Nephron (organoid): ENCODE results near the gene FRMD1.

Experiments
- H3K27ac Mint-ChIP-seq, 3 experiments: 2 replicates each; pipeline ENCODE4 v1.8.0; 2020; ENCODE audit warnings: mixed read lengths in 3 of 3, mild to moderate bottlenecking in 2 of 3, moderate library complexity in 1 of 3
- H3K27me3 Mint-ChIP-seq: 2 replicates; pipeline ENCODE4 v1.8.0; 2021; ENCODE audit warnings: low read depth, mild to moderate bottlenecking, moderate library complexity, mixed read lengths
- H3K36me3 Mint-ChIP-seq: 2 replicates; pipeline ENCODE4 v1.8.0; 2020; ENCODE audit warnings: low read depth, mixed read lengths
- H3K4me1 Mint-ChIP-seq: 2 replicates; pipeline ENCODE4 v1.8.0; 2020; ENCODE audit warnings: mixed read lengths
- H3K4me3 Mint-ChIP-seq, 3 experiments: 2 replicates each; pipeline ENCODE4 v1.8.0; 2020; ENCODE audit warnings: mild to moderate bottlenecking in 3 of 3, mixed read lengths in 3 of 3, moderate library complexity in 2 of 3
- H3K9me3 Mint-ChIP-seq: 2 replicates; pipeline ENCODE4 v1.8.0; 2020; ENCODE audit warnings: mixed read lengths
- TF ChIP-seq, protein P1 (sequence below), 3 experiments: fragments of 200-600 bp; sonication (generic); IDR thresholded peaks; one replicate each; pipeline ENCODE4 v1.5.0; 2021; ENCODE audit warnings: antibody characterized with exemption in 3 of 3; ENCODE audit not compliant: unreplicated experiment in 3 of 3

FRMD1 gene

DNA sequence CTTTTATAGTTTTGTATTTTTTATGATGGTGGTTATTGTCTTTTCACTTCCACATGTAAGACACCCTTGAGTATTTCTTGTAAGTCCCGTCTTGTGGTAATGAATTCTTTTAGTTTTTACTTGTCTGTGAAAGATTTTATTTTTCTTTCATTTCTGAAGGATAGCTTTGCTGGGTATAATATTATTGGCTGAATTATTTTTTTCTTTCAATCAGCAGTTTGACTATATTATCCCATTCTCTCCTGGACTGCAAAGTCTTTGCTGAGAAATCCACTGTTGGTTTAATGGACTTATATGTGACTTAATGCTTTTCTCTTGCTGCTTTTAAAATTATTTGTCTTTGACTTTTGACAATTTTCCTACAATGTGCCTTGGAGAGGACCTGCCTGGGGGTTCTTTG is 67.7 kb downstream of the FRMD1 start:
- peaks cover 51% of the 10 kb centered on the region for H3K9me3 Mint-ChIP-seq
- H3K4me3 Mint-ChIP-seq: no peak overlapping the region

DNA sequence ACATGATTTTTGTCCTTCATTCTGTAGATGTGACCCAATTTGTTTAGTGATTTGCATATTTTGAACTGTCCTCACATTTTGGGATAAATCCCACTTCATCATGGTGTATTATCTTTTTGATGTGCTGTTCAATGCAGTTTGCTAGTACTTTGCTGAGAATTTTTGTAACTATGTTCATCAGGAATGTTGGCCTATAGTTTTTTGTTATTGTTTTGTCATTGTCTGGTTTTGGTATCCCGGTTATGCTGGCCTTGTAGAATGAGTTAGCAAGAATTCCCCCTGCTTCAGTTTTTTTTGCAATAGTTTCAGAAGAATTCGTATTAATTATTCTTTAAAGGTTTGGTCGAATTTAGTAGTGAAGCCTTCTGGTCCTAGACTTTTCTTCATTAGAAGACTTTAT is 69.7 kb downstream of the FRMD1 start:
- TF ChIP-seq, protein P1, sequence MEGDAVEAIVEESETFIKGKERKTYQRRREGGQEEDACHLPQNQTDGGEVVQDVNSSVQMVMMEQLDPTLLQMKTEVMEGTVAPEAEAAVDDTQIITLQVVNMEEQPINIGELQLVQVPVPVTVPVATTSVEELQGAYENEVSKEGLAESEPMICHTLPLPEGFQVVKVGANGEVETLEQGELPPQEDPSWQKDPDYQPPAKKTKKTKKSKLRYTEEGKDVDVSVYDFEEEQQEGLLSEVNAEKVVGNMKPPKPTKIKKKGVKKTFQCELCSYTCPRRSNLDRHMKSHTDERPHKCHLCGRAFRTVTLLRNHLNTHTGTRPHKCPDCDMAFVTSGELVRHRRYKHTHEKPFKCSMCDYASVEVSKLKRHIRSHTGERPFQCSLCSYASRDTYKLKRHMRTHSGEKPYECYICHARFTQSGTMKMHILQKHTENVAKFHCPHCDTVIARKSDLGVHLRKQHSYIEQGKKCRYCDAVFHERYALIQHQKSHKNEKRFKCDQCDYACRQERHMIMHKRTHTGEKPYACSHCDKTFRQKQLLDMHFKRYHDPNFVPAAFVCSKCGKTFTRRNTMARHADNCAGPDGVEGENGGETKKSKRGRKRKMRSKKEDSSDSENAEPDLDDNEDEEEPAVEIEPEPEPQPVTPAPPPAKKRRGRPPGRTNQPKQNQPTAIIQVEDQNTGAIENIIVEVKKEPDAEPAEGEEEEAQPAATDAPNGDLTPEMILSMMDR (IDR thresholded peaks at IDR 0.05; ENCODE audit: unreplicated experiment in 3 of 3): no peak
- H3K27me3 Mint-ChIP-seq: no peaks in the 10 kb centered on the region
- H3K36me3 Mint-ChIP-seq: peaks cover 7% of the 10 kb centered on the region

More for the DNA sequence above, 67.7 kb downstream of the FRMD1 start:
- H3K4me1 Mint-ChIP-seq: peaks cover 33% of the 10 kb centered on the region
- TF ChIP-seq, protein P1 (IDR thresholded peaks at IDR 0.05; ENCODE audit: unreplicated experiment in 3 of 3): no peak
- H3K36me3 Mint-ChIP-seq: peaks cover 7% of the 10 kb centered on the region
- H3K27me3 Mint-ChIP-seq: no peaks in the 10 kb centered on the region
- H3K27ac Mint-ChIP-seq: no peak overlapping the region

DNA sequence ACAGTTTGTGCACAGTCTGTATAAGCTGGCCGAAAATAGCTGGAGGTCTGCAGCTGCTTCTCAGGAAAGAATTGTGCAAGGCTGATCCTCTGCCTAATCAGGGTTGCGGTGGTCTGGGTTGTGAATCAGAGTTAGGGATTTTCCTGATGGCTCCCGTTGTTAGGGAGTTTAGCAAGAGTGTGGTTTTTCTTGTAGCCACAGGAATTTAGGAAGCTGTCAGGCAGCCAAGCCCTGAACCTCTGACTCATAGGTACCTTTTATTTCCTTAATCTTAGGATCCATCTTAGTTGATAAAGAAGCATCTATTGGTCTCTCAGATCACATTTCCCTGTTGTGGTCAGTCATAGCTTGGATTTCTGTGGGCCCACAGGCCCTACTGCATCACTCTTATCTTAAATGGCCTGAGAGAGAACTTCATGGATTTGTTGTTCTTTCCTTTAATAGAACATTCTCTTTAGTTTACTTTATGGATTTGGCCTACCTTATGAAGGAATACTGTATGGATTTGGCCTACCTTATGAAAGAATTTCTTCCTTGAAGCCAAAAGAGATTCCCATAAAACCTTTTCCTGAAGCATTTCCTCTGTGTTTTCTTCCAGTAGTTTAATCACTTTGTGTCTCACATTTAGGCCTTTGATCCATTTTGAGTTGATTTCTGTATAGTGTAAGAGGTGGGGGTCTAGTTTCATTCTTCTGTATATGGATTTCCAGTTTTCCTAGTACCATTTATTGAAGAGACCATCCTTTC is 71.2 kb downstream of the FRMD1 start:
- peaks cover 9% of the 10 kb centered on the region for H3K4me1 Mint-ChIP-seq
- peaks cover 51% of the 10 kb centered on the region for H3K9me3 Mint-ChIP-seq
- H3K27me3 Mint-ChIP-seq: no peaks in the 10 kb centered on the region
- H3K4me3 Mint-ChIP-seq: no peak overlapping the region
- peak overlapping the region in 1 of 3 experiments; percentile 12 for H3K27ac Mint-ChIP-seq
- H3K36me3 Mint-ChIP-seq: peaks cover 7% of the 10 kb centered on the region
- TF ChIP-seq, protein P1 (IDR thresholded peaks at IDR 0.05; ENCODE audit: unreplicated experiment in 3 of 3): no peak

More for the DNA sequence above, 69.7 kb downstream of the FRMD1 start:
- H3K27ac Mint-ChIP-seq: no peak overlapping the region
- H3K9me3 Mint-ChIP-seq: peaks cover 55% of the 10 kb centered on the region
- H3K4me3 Mint-ChIP-seq: no peak overlapping the region
- H3K4me1 Mint-ChIP-seq: peaks cover 14% of the 10 kb centered on the region

DNA sequence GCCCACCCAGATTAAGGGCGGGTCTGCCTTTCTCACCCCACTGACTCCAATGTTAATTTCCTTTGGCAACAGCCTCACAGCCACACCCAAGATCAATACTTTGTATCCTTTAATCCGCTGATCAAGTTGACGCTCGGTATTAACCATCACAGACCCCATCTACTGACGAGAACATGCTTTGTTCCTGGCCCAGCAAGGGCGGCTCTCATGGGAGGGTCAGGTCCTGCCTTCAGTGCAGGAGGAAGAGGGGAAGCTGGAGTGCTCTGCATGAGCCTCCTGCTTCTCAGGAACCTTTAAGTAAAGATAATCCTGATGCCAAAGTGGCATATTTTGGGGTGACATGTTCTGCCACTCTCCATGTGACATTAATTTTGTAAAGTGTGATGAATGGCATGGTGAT is 73.2 kb downstream of the FRMD1 start:
- Mint-ChIP-seq H3K27me3 (no peaks in the 10 kb centered on the region), H3K4me1 (peaks cover 9% of the 10 kb centered on the region)
- TF ChIP-seq, protein P1 (IDR thresholded peaks at IDR 0.05; ENCODE audit: unreplicated experiment in 3 of 3): no peak

DNA sequence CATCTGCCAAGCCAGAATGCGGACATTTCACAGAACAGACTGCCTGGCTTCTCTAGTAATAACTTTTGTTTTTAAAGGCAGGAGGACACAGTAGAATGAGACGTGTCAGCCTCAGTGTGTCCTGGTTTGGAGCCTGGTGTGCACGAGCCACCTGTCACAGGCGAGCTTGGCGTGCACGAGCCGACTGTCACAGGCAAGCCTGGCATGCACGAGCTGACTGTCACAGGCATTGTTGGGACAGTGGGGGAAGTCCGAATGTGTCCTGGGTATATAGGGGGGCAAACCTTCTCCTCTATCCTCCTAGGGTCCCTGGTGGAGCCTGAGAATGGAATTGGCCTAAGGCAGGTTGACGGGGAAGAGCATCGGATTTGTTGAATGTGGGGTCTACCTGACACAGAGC is 74.1 kb downstream of the FRMD1 start:
- TF ChIP-seq, protein P1 (IDR thresholded peaks at IDR 0.05; ENCODE audit: unreplicated experiment in 3 of 3): no peak
- H3K9me3 Mint-ChIP-seq: peaks cover 31% of the 10 kb centered on the region
- no peak overlapping the region for H3K4me3 Mint-ChIP-seq
- H3K27ac Mint-ChIP-seq: no peak overlapping the region
- H3K4me1 Mint-ChIP-seq: peaks cover 9% of the 10 kb centered on the region
- H3K36me3 Mint-ChIP-seq: no peaks in the 10 kb centered on the region
- no peaks in the 10 kb centered on the region for H3K27me3 Mint-ChIP-seq

More for the DNA sequence above, 73.2 kb downstream of the FRMD1 start:
- Mint-ChIP-seq H3K9me3 (peaks cover 39% of the 10 kb centered on the region), H3K27ac (no peak overlapping the region), H3K4me3 (no peak overlapping the region), H3K36me3 (no peaks in the 10 kb centered on the region)

DNA sequence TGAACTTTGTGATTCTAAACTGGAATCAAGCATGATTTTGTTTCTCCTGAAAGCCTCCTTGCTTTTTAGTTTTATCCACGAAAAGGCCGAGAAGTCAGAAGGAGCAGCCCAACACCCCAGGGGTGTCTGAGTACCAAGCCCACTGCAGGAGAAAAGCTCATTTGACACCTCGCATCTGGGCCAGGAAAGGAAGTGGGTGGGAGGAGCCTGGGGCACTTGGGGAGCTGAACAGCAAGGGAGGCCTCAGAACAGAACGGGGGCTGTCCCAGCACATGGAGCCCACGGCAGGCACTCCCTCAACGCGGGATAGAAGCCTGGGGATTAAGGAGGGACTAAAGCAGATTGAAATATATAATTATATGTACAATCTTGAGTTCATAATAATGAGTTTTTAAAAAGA is 75.0 kb downstream of the FRMD1 start:
- peaks cover 9% of the 10 kb centered on the region for H3K4me1 Mint-ChIP-seq
- TF ChIP-seq, protein P1 (IDR thresholded peaks at IDR 0.05; ENCODE audit: unreplicated experiment in 3 of 3): no peak
- H3K27ac Mint-ChIP-seq: no peak overlapping the region
- H3K4me3 Mint-ChIP-seq: no peak overlapping the region
- no peaks in the 10 kb centered on the region for H3K36me3 Mint-ChIP-seq
- H3K27me3 Mint-ChIP-seq: no peaks in the 10 kb centered on the region
- H3K9me3 Mint-ChIP-seq: peaks cover 23% of the 10 kb centered on the region
